WI38 (cell line): ENCODE measurements around the gene RHBG.
"Not testable (repeated sequence)": the region's sequence is repeated elsewhere in the genome, so short reads cannot be mapped to it uniquely, and the experiment has no call there.

Experiments
- H3K4me3 ChIP-seq: 2 replicates; pipeline ENCODE4 v1.5.1; 2011; ENCODE audit warnings: low read depth, mild to moderate bottlenecking, control low read depth, low read length
- TF ChIP-seq, protein P1 (sequence below): IDR thresholded peaks from 2 replicates; pipeline ENCODE4 v1.5.1; 2012; ENCODE audit warnings: low read depth, mild to moderate bottlenecking, control low read depth, low read length

Gene RHBG

GRCh38 chr1:156338180-156338976 lies 30.6 kb upstream of the RHBG start, which contains the start of the genes CCT3 and TSACC:
TSS of gene CCT3 (minus strand) at chr1:156338292. CDS start at chr1:156338184, 108 bp downstream.
TSS of gene TSACC (plus strand) at chr1:156338526. CDS start at chr1:156339758, 1,232 bp downstream.
- TF ChIP-seq, protein P1, sequence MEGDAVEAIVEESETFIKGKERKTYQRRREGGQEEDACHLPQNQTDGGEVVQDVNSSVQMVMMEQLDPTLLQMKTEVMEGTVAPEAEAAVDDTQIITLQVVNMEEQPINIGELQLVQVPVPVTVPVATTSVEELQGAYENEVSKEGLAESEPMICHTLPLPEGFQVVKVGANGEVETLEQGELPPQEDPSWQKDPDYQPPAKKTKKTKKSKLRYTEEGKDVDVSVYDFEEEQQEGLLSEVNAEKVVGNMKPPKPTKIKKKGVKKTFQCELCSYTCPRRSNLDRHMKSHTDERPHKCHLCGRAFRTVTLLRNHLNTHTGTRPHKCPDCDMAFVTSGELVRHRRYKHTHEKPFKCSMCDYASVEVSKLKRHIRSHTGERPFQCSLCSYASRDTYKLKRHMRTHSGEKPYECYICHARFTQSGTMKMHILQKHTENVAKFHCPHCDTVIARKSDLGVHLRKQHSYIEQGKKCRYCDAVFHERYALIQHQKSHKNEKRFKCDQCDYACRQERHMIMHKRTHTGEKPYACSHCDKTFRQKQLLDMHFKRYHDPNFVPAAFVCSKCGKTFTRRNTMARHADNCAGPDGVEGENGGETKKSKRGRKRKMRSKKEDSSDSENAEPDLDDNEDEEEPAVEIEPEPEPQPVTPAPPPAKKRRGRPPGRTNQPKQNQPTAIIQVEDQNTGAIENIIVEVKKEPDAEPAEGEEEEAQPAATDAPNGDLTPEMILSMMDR, result no peak
- H3K4me3 ChIP-seq, result peak within 1 kb of the TSS; percentile 98

- TF ChIP-seq, protein P1, result no peak
Measured at GRCh38 chr1:156342166-156342955, 26.6 kb upstream of the RHBG start.

DNA sequence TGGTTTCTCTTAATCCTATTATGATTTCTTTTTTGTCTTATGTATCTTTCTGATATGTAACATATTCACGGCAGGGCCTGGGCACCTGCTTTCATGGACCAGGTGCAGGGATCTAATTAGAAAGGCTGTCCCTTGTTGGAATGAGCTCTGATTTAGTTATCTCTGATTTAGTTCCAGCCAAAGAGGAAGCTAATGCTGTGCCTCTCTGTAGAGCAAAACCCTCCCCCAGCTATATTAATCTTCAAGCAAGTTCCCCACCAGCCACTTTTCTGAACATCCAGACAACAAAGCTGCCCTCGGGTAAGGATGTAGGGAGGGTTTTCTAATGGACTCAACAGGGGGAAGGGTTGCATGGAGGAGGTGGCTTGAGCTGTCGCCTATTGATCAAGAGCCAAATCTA lies 24.6 kb upstream of the RHBG start:
- no peak overlapping the region for H3K4me3 ChIP-seq
- TF ChIP-seq, protein P1, result no peak

More at GRCh38 chr1:156342166-156342955, 26.6 kb upstream of the RHBG start:
- no peak overlapping the region for H3K4me3 ChIP-seq

DNA sequence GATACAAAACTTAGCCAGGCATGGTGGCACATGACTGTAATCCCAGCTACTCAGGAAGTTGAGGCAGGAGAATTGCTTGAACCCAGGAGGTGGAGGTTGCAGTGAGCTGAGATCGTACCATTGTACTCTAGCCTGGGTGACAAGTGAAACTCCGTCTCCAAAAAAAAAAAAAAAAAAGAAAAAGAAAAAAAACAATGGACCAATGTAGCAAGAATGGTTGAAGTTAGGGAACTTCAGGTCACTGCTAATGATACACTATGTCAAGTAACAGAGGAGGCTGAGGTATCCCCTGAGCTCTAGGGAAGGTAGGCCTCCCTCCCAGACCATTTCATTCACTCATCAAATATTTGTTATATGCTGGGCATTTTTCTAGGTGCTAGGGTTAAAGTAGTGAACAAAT lies 23.0 kb upstream of the RHBG start:
- not testable (repeated sequence) for H3K4me3 ChIP-seq

- TF ChIP-seq, protein P1, result no peak
- H3K4me3 ChIP-seq, result no peak overlapping the region
Measured at GRCh38 chr1:156346636-156347035, 22.4 kb upstream of the RHBG start.

DNA sequence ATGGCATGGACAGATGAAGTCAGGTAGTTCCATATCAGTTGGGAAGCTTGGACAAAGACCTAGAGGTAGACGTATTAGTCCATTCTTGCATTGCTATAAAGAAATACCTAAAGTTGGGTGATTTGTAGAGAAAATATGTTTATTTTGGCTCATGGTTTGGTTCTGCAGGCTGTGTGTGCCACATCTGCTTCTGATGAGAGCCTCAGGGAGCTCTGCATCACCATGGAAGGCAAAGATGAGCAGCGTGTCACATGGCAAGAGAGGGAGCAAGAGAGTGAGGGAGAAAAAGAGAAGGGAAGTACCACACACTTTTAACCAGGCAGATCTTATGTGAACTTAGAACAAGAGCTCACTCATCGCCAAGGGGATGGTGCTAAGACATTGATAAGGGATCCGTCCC lies 21.7 kb upstream of the RHBG start:
- TF ChIP-seq, protein P1, result no peak
- H3K4me3 ChIP-seq, result no peak overlapping the region

DNA sequence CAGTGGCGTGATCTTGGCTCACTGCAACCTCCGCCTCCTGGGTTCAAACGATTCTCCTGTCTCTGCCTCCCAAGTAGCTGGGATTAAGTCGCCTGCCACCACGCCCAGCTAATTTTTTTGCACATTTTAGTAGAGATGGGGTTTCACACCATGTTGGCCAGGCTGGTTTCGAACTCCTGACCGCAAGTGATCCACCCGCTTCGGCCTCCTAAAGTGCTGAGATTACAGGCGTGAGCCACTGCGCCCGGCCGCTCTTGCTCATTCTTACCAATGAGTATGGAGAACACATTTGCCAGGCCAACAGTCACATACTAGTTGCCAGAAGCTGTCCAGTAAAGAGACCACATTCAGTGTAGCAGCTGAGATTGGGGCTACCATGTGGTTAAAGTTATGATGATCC lies 16.5 kb upstream of the RHBG start:
- H3K4me3 ChIP-seq, result not testable (repeated sequence)

DNA sequence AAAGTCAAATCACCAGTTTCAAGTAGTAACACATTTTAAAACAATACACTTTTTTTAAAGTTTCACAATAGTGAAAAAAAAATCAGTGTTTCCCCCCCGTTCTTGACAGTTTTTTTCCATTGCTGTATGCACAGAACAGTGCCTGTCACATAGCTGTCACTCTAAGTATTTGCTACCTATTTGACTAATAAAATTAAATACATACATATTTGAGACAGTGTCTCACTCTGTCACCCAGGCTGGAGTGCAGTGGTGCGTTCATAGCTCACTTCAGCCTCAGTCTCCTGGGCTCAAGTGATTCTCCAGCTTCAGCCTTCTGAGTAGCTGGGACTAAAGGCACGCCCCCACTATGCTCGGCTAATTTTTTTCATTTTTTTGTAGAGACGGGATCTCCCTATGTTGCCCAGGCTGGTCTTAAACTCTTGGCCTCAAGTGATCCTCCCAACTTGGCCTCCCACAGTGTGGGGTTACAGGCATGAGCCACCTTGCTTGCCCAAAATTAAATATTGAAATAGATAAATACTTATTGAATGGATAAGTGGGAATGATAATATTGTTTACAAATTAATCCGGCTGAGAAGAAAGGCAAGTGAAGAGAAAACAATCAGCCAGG lies 12.6 kb upstream of the RHBG start:
- H3K4me3 ChIP-seq, result no peak overlapping the region

More for the DNA sequence above, 12.6 kb upstream of the RHBG start:
- TF ChIP-seq, protein P1, result no peak
